IMR-90 (cell line): ENCODE data around the gene TLCD2. TPM values are rescaled to one million over a fixed set of nuclear protein-coding genes. Genes with fewer than 3 reads are reported as not detected.

Experiments used
- ATAC-seq: fragments of 200-7000 bp; cut with Tn5 transposase; 2 replicates; pipeline ENCODE4 v1.9.1; 2020; ENCODE audit warnings: low read depth, mild to moderate bottlenecking, moderate library complexity
- BruUV-seq: library from RNA; stranded (reverse); fragments of 400-500 nt; replicated peaks from 2 replicates; lab custom pipeline; 2021; lab: Mats Ljungman, UMichigan
- CTCF ChIA-PET: fragments of 300-600 bp; formaldehyde crosslinking; extraction: SDS; loops from one replicate; lab custom pipeline; 2021; ENCODE audit warnings: antibody characterized with exemption; lab: Yijun Ruan, JAX
- POLR2A ChIA-PET: fragments of 300-600 bp; sonication (Branson Sonifier 250); formaldehyde crosslinking; loops from one replicate; lab custom pipeline; 2022; ENCODE audit warnings: antibody characterized with exemption; ENCODE audit not compliant: unreplicated experiment; lab: Charles Lee
- DNase-seq: peaks from one replicate; pipeline ENCODE4 v3.0.0; 2013
- H2AFZ ChIP-seq: replicated peaks from 2 replicates; pipeline ENCODE3; 2013; ENCODE audit warnings: low read length, mild to moderate bottlenecking; ENCODE audit not compliant: poor library complexity
- H2AK5ac ChIP-seq: 2 replicates; pipeline ENCODE4 v1.6.1; 2013; ENCODE audit warnings: low read depth, low read length, inconsistent platforms
- H2AK9ac ChIP-seq: replicated peaks from 2 replicates; pipeline ENCODE3; 2013; ENCODE audit warnings: mild to moderate bottlenecking, low read depth, low read length, moderate library complexity; ENCODE audit not compliant: poor library complexity
- H2BK120ac ChIP-seq: 2 replicates; pipeline ENCODE4 v1.6.1; 2013; ENCODE audit warnings: low read depth, low read length, inconsistent platforms
- H2BK15ac ChIP-seq: 3 replicates; pipeline ENCODE4 v1.6.1; 2013; ENCODE audit warnings: low read depth, low read length, inconsistent platforms
- H2BK20ac ChIP-seq: 2 replicates; pipeline ENCODE4 v1.6.1; 2013; ENCODE audit warnings: low read depth, mild to moderate bottlenecking, inconsistent platforms, low read length, moderate library complexity
- H2BK5ac ChIP-seq: 2 replicates; pipeline ENCODE4 v1.6.1; 2013; ENCODE audit warnings: mild to moderate bottlenecking, low read depth, low read length, inconsistent platforms; ENCODE audit not compliant: poor library complexity, severe bottlenecking
- H3K14ac ChIP-seq: replicated peaks from 2 replicates; pipeline ENCODE4 v1.6.1; 2013; ENCODE audit warnings: low read depth, low read length, inconsistent platforms
- H3K18ac ChIP-seq: 2 replicates; pipeline ENCODE4 v1.6.1; 2013; ENCODE audit warnings: low read depth, low read length, control low read depth
- H3K23ac ChIP-seq: 2 replicates; pipeline ENCODE4 v1.6.1; 2013; ENCODE audit warnings: low read depth, low read length, inconsistent platforms
- H3K27ac ChIP-seq: 2 replicates; pipeline ENCODE4 v1.5.1; 2013; ENCODE audit warnings: mild to moderate bottlenecking, control low read depth, low read length; ENCODE audit not compliant: insufficient read depth
- H3K27me3 ChIP-seq: 2 replicates; pipeline ENCODE4 v1.6.1; 2013; ENCODE audit warnings: low read length; ENCODE audit not compliant: control insufficient read depth, insufficient read depth
- H3K36me3 ChIP-seq: 2 replicates; pipeline ENCODE4 v1.6.1; 2013; ENCODE audit warnings: low read length, mixed read lengths; ENCODE audit not compliant: control insufficient read depth, insufficient read depth
- H3K4ac ChIP-seq: 2 replicates; pipeline ENCODE4 v1.6.1; 2013; ENCODE audit warnings: low read depth, low read length, inconsistent platforms
- H3K4me1 ChIP-seq: 2 replicates; pipeline ENCODE4 v1.6.1; 2013; ENCODE audit warnings: low read length, mixed read lengths; ENCODE audit not compliant: control insufficient read depth, insufficient read depth
- H3K4me2 ChIP-seq: 2 replicates; pipeline ENCODE4 v1.6.1; 2013; ENCODE audit warnings: low read depth, mild to moderate bottlenecking, control low read depth, low read length, moderate library complexity
- H3K4me3 ChIP-seq: 2 replicates; pipeline ENCODE4 v1.5.1; 2013; ENCODE audit warnings: low read depth, mild to moderate bottlenecking, control low read depth, low read length, moderate library complexity; ENCODE audit not compliant: insufficient read depth
- H3K56ac ChIP-seq: 2 replicates; pipeline ENCODE4 v1.6.1; 2013; ENCODE audit warnings: low read length, inconsistent platforms; ENCODE audit not compliant: insufficient read depth; ENCODE audit errors: extremely low read depth
- H3K79me1 ChIP-seq, 2 experiments: 2 replicates each; pipeline ENCODE4 v1.6.1; 2013; ENCODE audit warnings: low read length in 2 of 2, inconsistent platforms in 1 of 2, low read depth in 1 of 2
- H3K9ac ChIP-seq: 2 replicates; pipeline ENCODE4 v1.6.1; 2013; ENCODE audit warnings: low read depth, low read length, control low read depth
- H3K9me1 ChIP-seq: 2 replicates; pipeline ENCODE4 v1.6.1; 2013; ENCODE audit warnings: low read length, inconsistent platforms; ENCODE audit not compliant: insufficient read depth
- H3K9me3 ChIP-seq: 2 replicates; pipeline ENCODE4 v1.6.1; 2013; ENCODE audit warnings: low read length; ENCODE audit not compliant: control insufficient read depth, insufficient read depth
- H4K20me1 ChIP-seq: 2 replicates; pipeline ENCODE4 v1.6.1; 2013; ENCODE audit warnings: low read length, inconsistent platforms; ENCODE audit not compliant: insufficient read depth
- H4K5ac ChIP-seq: 2 replicates; pipeline ENCODE4 v1.6.1; 2013; ENCODE audit warnings: mild to moderate bottlenecking, low read depth, low read length, control low read depth
- H4K8ac ChIP-seq, 2 experiments: 2 replicates each; pipeline ENCODE4 v1.6.1; 2013; ENCODE audit warnings: low read depth in 2 of 2, low read length in 2 of 2, control low read depth in 1 of 2, inconsistent platforms in 1 of 2
- H4K91ac ChIP-seq: 2 replicates; pipeline ENCODE4 v1.6.1; 2013; ENCODE audit warnings: low read depth, low read length, inconsistent platforms; ENCODE audit not compliant: insufficient read depth
- BHLHE40 ChIP-seq: fragments of 150-350 bp; IDR thresholded peaks from 2 replicates; pipeline ENCODE4 v1.6.1; 2016; ENCODE audit warnings: mild to moderate bottlenecking, low read depth, low read length
- CHD1 ChIP-seq: IDR thresholded peaks from 2 replicates; pipeline ENCODE4 v1.6.1; 2012; ENCODE audit warnings: low read depth, low read length, improper control_type of control experiment
- ELK1 ChIP-seq: fragments of 150-350 bp; IDR thresholded peaks from 2 replicates; pipeline ENCODE4 v1.6.1; 2016; ENCODE audit warnings: low read depth, mild to moderate bottlenecking, low read length, moderate library complexity, borderline replicate concordance
- MAFK ChIP-seq: IDR thresholded peaks from 2 replicates; pipeline ENCODE4 v1.6.1; 2012; ENCODE audit warnings: low read depth, low read length, improper control_type of control experiment
- MXI1 ChIP-seq: IDR thresholded peaks from 2 replicates; pipeline ENCODE4 v1.6.1; 2012; ENCODE audit warnings: low read depth, mild to moderate bottlenecking, low read length, moderate library complexity, borderline replicate concordance
- RAD21 ChIP-seq: IDR thresholded peaks from 2 replicates; pipeline ENCODE4 v1.6.1; 2012; ENCODE audit warnings: low read length, improper control_type of control experiment
- RCOR1 ChIP-seq: IDR thresholded peaks from 2 replicates; pipeline ENCODE4 v1.6.1; 2012; ENCODE audit warnings: mild to moderate bottlenecking, low read length, improper control_type of control experiment; ENCODE audit not compliant: insufficient replicate concordance
- RFX5 ChIP-seq: IDR thresholded peaks from 2 replicates; pipeline ENCODE4 v1.8.0; 2012; ENCODE audit warnings: low read depth, mild to moderate bottlenecking, low read length, moderate library complexity
- SMC3 ChIP-seq: fragments of 150-350 bp; IDR thresholded peaks from 2 replicates; pipeline ENCODE4 v1.6.1; 2016; ENCODE audit warnings: low read depth, mild to moderate bottlenecking, antibody characterized with exemption, low read length, moderate library complexity
- USF2 ChIP-seq: fragments of 150-350 bp; IDR thresholded peaks from 2 replicates; pipeline ENCODE4 v1.6.1; 2017; ENCODE audit warnings: mild to moderate bottlenecking, antibody characterized with exemption, low read length, low read depth
- WGBS, 2 experiments: methylation state at CpG; one replicate each; pipeline versions ENCODE4 v1.1.5 to v1.1.7; 2013; ENCODE audit warnings: missing lambda C conversion rate in 2 of 2; ENCODE audit not compliant: insufficient read length in 1 of 2; ENCODE audit errors: extremely low coverage in 2 of 2; 5-methylcytosine and 5-hydroxymethylcytosine counted together
- dilution Hi-C: fragments of 300-500 bp; cut with HindIII; formaldehyde crosslinking; loops from one replicate; pipeline ENCODE4 v1.14.3; 2018; ENCODE audit warnings: low sequenced_read_pairs; ENCODE audit not compliant: unreplicated experiment
- in situ Hi-C: fragments of 300-500 bp; cut with MboI; formaldehyde crosslinking; loops from 3 replicates; pipeline ENCODE4 v1.14.3; 2019; ENCODE audit warnings: low sequenced_read_pairs, inconsistent platforms, mixed read lengths
- intact Hi-C: fragments of 100-400 bp; cut with micrococcal nuclease; formaldehyde crosslinking; loops from 2 replicates; pipeline ENCODE4 v1.10.0; 2022
- polyA plus RNA-seq, 3 experiments: library from polyadenylated mRNA; depleted of rRNA; stranded (reverse); fragments of >200 nt; gene quantifications; 2 replicates each; pipeline ENCODE4 v1.2.3, GENCODE V29; 2012; ENCODE audit warnings: low replicate concordance in 1 of 3
- total RNA-seq: library from RNA; depleted of rRNA; stranded (reverse); fragments of >200 nt; gene quantifications from 2 replicates; pipeline ENCODE4 v1.2.3, GENCODE V29; 2012

Gene TLCD2
- total and polyA plus RNA-seq, 2 of the 4 experiments (the other 2 are of a cell fraction), result 0.72 to 1.2 TPM

GRCh38 chr17:1716076-1716911 is 6.1 kb upstream of the TLCD2 start (continued):
- TF ChIP-seq CHD1, result peak; percentile 92; the same call in 1 of the 2 replicates
- no peak for TF ChIP-seq ELK1

- in situ Hi-C loops (loop anchor here (25.0 kb wide), 1 partner anchor 322 kb away; the partner anchor contains the start of genes DPH1, OVCA2 and RTN4RL1), intact Hi-C loops (loop anchor here (2.0 to 5.0 kb wide), 3 partner anchors 31 to 327 kb away; partner anchors contain the start of genes OVCA2, PRPF8 and SMYD4), dilution Hi-C loops (no loop called here)
- H3K36me3 ChIP-seq, result peaks cover 32% of the 10 kb centered on the region
- BruUV-seq, result no TSS peak
- H2AFZ ChIP-seq, result peak overlapping the region; percentile 75
- peak overlapping the region; percentile 76 for H3K4ac ChIP-seq
- POLR2A ChIA-PET, result interaction anchor here (0.6 to 2.2 kb wide), 4 partner anchors 68 to 498 kb away, joined by 4 to 11 read pairs (median 4); partner anchors contain the start of genes RPA1 and SMYD4
- peak overlapping the region; percentile 92 for H3K9ac ChIP-seq
- H3K79me1 ChIP-seq, result peaks cover 0 to 56% of the 10 kb centered on the region in 2 experiments; a peak in 2 of 4 replicates
- H2BK15ac ChIP-seq, result no peak overlapping the region
- TF ChIP-seq MAFK (no peak), SMC3 (no peak), RCOR1 (no peak), MXI1 (no peak), RFX5 (no peak), USF2 (no peak), RAD21 (no peak), BHLHE40 (no peak)
- H3K4me3 ChIP-seq, result peak overlapping the region; percentile 78
- DNase-seq, result no peak
- CTCF ChIA-PET, result interaction anchor here (1.0 kb wide), 1 partner anchor 66 kb away, joined by 5 read pairs; the partner anchor contains the start of gene RILP
- peak overlapping the region; percentile 85 for H2AK5ac ChIP-seq
- H4K5ac ChIP-seq, result no peak overlapping the region
- no peaks in the 10 kb centered on the region for H3K9me3 ChIP-seq
- H2AK9ac ChIP-seq, result peak overlapping the region; percentile 99
- H2BK5ac ChIP-seq, result peak overlapping the region; percentile 96
- H3K27me3 ChIP-seq, result no peaks in the 10 kb centered on the region
- H3K4me1 ChIP-seq, result peaks cover 25% of the 10 kb centered on the region
- no peak for ATAC-seq
- peak overlapping the region; percentile 82 for H4K91ac ChIP-seq
- H2BK120ac ChIP-seq, result peak overlapping the region; percentile 60; the same call in 1 of the 2 replicates
- WGBS, 2 experiments, result no CpG with 5 or more reads among the region's 23 CpGs
- H3K4me2 ChIP-seq, result no peak overlapping the region
- H2BK20ac ChIP-seq, result no peak overlapping the region
- H3K27ac ChIP-seq, result peak overlapping the region; percentile 98
- H3K9me1 ChIP-seq, result peaks cover 12% of the 10 kb centered on the region
- H3K56ac ChIP-seq, result peak overlapping the region; percentile 73; the same call in 1 of the 2 replicates
- H3K18ac ChIP-seq, result no peak overlapping the region; the same call in 1 of the 2 replicates
- H3K23ac ChIP-seq, result peak overlapping the region; percentile 58; the same call in 1 of the 2 replicates
- H4K20me1 ChIP-seq, result peaks cover 48% of the 10 kb centered on the region
- H3K14ac ChIP-seq, result peak overlapping the region; percentile 94
- H4K8ac ChIP-seq, result peak overlapping the region in 1 of 2 experiments; percentile 68; a peak in 2 of 4 replicates
These were observed 5.6 kb upstream of the TLCD2 start for GRCh38 chr17:1715803-1716075.
